IPS-NIHi7 (cell line): ENCODE measurements around the gene QRICH2.
"Not testable (repeated sequence)": the region's sequence is repeated elsewhere in the genome, so short reads cannot be mapped to it uniquely, and the experiment has no call there.

Experiments
- DNase-seq: peaks from one replicate; pipeline ENCODE4 v3.0.0; 2012; ENCODE audit warnings: mixed read lengths; ENCODE audit errors: extremely low spot score

QRICH2 gene

GRCh38 chr17:76248013-76248782 lies 59.9 kb downstream of the QRICH2 start:
- no peak for DNase-seq

GRCh38 chr17:76247304-76247703 lies 60.8 kb downstream of the QRICH2 start:
- no peak for DNase-seq

GRCh38 chr17:76246080-76247066 lies 61.7 kb downstream of the QRICH2 start:
- DNase-seq = no peak

- DNase-seq = not testable (repeated sequence)
These were observed 63.4 kb downstream of the QRICH2 start for GRCh38 chr17:76244721-76245120.

GRCh38 chr17:76243826-76244679 lies 64.0 kb downstream of the QRICH2 start:
- DNase-seq = no peak

GRCh38 chr17:76241691-76242255 lies 66.3 kb downstream of the QRICH2 start:
- DNase-seq = no peak

GRCh38 chr17:76241204-76241538 lies 66.9 kb downstream of the QRICH2 start:
- DNase-seq = no peak

- peak; percentile 83 for DNase-seq
These were observed 67.4 kb downstream of the QRICH2 start, which contains the start of gene RNF157 for GRCh38 chr17:76240461-76241203. Gene RNF157, minus strand, starts transcription at chr17:76240493. Its CDS starts 253 bp downstream, at chr17:76240240.

GRCh38 chr17:76239538-76240274 lies 68.4 kb downstream of the QRICH2 start:
- peak; percentile 25 for DNase-seq

- no peak for DNase-seq
These were observed 69.1 kb downstream of the QRICH2 start for GRCh38 chr17:76238847-76239537.

GRCh38 chr17:76237859-76238313 lies 70.2 kb downstream of the QRICH2 start:
- no peak for DNase-seq

- no peak for DNase-seq
These were observed 71.5 kb downstream of the QRICH2 start for GRCh38 chr17:76236603-76237002.

- no peak for DNase-seq
These were observed 72.2 kb downstream of the QRICH2 start for GRCh38 chr17:76235883-76236282.

GRCh38 chr17:76234354-76234679 lies 73.8 kb downstream of the QRICH2 start:
- no peak for DNase-seq

GRCh38 chr17:76233588-76234353 lies 74.3 kb downstream of the QRICH2 start:
- no peak for DNase-seq

- no peak for DNase-seq
These were observed 75.7 kb downstream of the QRICH2 start for GRCh38 chr17:76232342-76232741.

GRCh38 chr17:76226749-76227148 lies 81.3 kb downstream of the QRICH2 start:
- DNase-seq = not testable (repeated sequence)

GRCh38 chr17:76225373-76226086 lies 82.5 kb downstream of the QRICH2 start:
- DNase-seq = not testable (repeated sequence)
